H9 (cell line): Measurements from ENCODE around the gene LDLR. TPM values are rescaled to one million over a fixed set of nuclear protein-coding genes. Genes with fewer than 3 reads are reported as not detected.

Experiments used
- DNase-seq: peaks from one replicate; pipeline ENCODE4 v3.0.0-alpha.2; 2017
- H2AFZ ChIP-seq: one replicate; pipeline ENCODE4 v1.6.1; 2013; ENCODE audit warnings: mild to moderate bottlenecking, low read length, control low read depth, moderate library complexity
- H2AK5ac ChIP-seq: 2 replicates; pipeline ENCODE4 v1.6.1; 2013; ENCODE audit warnings: low read length, control low read depth, mixed read lengths; ENCODE audit not compliant: insufficient read length
- H2BK120ac ChIP-seq: one replicate; pipeline ENCODE4 v1.6.1; 2013; ENCODE audit warnings: low read depth, mild to moderate bottlenecking, low read length, control low read depth, inconsistent platforms; ENCODE audit not compliant: poor library complexity, severe bottlenecking
- H2BK12ac ChIP-seq: 2 replicates; pipeline ENCODE4 v1.6.1; 2013; ENCODE audit warnings: low read length, control low read depth, mixed read lengths, low read depth; ENCODE audit not compliant: insufficient read length
- H2BK15ac ChIP-seq: 2 replicates; pipeline ENCODE4 v1.6.1; 2013; ENCODE audit warnings: low read depth, low read length, control low read depth
- H2BK20ac ChIP-seq: one replicate; pipeline ENCODE4 v1.6.1; 2013; ENCODE audit warnings: low read depth, mild to moderate bottlenecking, low read length, control low read depth, inconsistent platforms; ENCODE audit not compliant: poor library complexity, severe bottlenecking
- H2BK5ac ChIP-seq: 2 replicates; pipeline ENCODE4 v1.6.1; 2013; ENCODE audit warnings: low read length, control low read depth, mixed read lengths; ENCODE audit not compliant: insufficient read length
- H3K14ac ChIP-seq: 2 replicates; pipeline ENCODE4 v1.6.1; 2013; ENCODE audit warnings: low read length, control low read depth; ENCODE audit not compliant: insufficient read depth
- H3K18ac ChIP-seq: 2 replicates; pipeline ENCODE4 v1.6.1; 2013; ENCODE audit warnings: low read depth, mild to moderate bottlenecking, mixed read lengths, low read length, control low read depth; ENCODE audit not compliant: insufficient read length
- H3K23ac ChIP-seq: 2 replicates; pipeline ENCODE4 v1.6.1; 2013; ENCODE audit warnings: low read length, control low read depth, mixed read lengths, low read depth; ENCODE audit not compliant: insufficient read length
- H3K23me2 ChIP-seq: 2 replicates; pipeline ENCODE4 v1.6.1; 2013; ENCODE audit warnings: low read depth, mild to moderate bottlenecking, mixed read lengths, low read length, control low read depth; ENCODE audit not compliant: insufficient read length, poor library complexity, severe bottlenecking
- H3K27ac ChIP-seq: 2 replicates; pipeline ENCODE4 v1.5.1; 2013; ENCODE audit warnings: low read length, control low read depth, mixed read lengths, low read depth; ENCODE audit not compliant: insufficient read length
- H3K27me3 ChIP-seq: 2 replicates; pipeline ENCODE4 v1.6.1; 2013; ENCODE audit warnings: low read length, control low read depth, inconsistent platforms; ENCODE audit not compliant: insufficient read depth
- H3K4ac ChIP-seq: 2 replicates; pipeline ENCODE4 v1.6.1; 2013; ENCODE audit warnings: low read depth, mild to moderate bottlenecking, control low read depth, inconsistent platforms, low read length, moderate library complexity
- H3K4me1 ChIP-seq: 2 replicates; pipeline ENCODE4 v1.6.1; 2013; ENCODE audit warnings: low read length, control low read depth, inconsistent platforms; ENCODE audit not compliant: insufficient read depth
- H3K4me2 ChIP-seq: 2 replicates; pipeline ENCODE4 v1.6.1; 2013; ENCODE audit warnings: low read length, control low read depth, mixed read lengths; ENCODE audit not compliant: insufficient read length, insufficient read depth
- H3K56ac ChIP-seq: 2 replicates; pipeline ENCODE4 v1.6.1; 2013; ENCODE audit warnings: low read depth, mild to moderate bottlenecking, mixed read lengths, low read length, control low read depth; ENCODE audit not compliant: insufficient read length
- H3K79me1 ChIP-seq: 2 replicates; pipeline ENCODE4 v1.6.1; 2013; ENCODE audit warnings: low read depth, mild to moderate bottlenecking, moderate library complexity, low read length, control low read depth, inconsistent platforms; ENCODE audit not compliant: insufficient read depth, poor library complexity, severe bottlenecking
- H3K79me2 ChIP-seq: 2 replicates; pipeline ENCODE4 v1.6.1; 2013; ENCODE audit warnings: low read length, control low read depth, inconsistent platforms; ENCODE audit not compliant: insufficient read depth
- H3K9ac ChIP-seq: 2 replicates; pipeline ENCODE4 v1.6.1; 2013; ENCODE audit warnings: low read length, control low read depth, mixed read lengths; ENCODE audit not compliant: insufficient read length; ENCODE audit errors: extremely low read depth
- H3K9me3 ChIP-seq: one replicate; pipeline ENCODE4 v1.6.1; 2013; ENCODE audit warnings: low read depth, low read length, inconsistent platforms; ENCODE audit not compliant: control insufficient read depth
- H3T11ph ChIP-seq: one replicate; pipeline ENCODE4 v1.6.1; 2013; ENCODE audit warnings: mild to moderate bottlenecking, low read length, control low read depth, inconsistent platforms
- H4K20me1 ChIP-seq: one replicate; pipeline ENCODE4 v1.6.1; 2013; ENCODE audit not compliant: control insufficient read depth, insufficient read length, insufficient read depth
- H4K5ac ChIP-seq: 2 replicates; pipeline ENCODE4 v1.6.1; 2013; ENCODE audit warnings: low read depth, mild to moderate bottlenecking, mixed read lengths, low read length, control low read depth; ENCODE audit not compliant: insufficient read length
- H4K8ac ChIP-seq: replicated peaks from 2 replicates; pipeline ENCODE4 v1.6.1; 2013; ENCODE audit warnings: low read length, control low read depth, mixed read lengths, low read depth; ENCODE audit not compliant: insufficient read length
- H4K91ac ChIP-seq: 2 replicates; pipeline ENCODE4 v1.6.1; 2013; ENCODE audit warnings: low read depth, mild to moderate bottlenecking, moderate library complexity, mixed read lengths, low read length, control low read depth; ENCODE audit not compliant: insufficient read length
- H3K27ac Mint-ChIP-seq, 3 experiments: 2 replicates in 2 of 3; 3 replicates in 1 of 3; pipeline ENCODE4 v1.8.0; 2020 to 2021; ENCODE audit warnings: mixed read lengths in 3 of 3, mild to moderate bottlenecking in 1 of 3, moderate library complexity in 1 of 3
- H3K27me3 Mint-ChIP-seq: 2 replicates; pipeline ENCODE4 v1.8.0; 2021; ENCODE audit warnings: low read depth, mild to moderate bottlenecking, moderate library complexity, mixed read lengths
- H3K36me3 Mint-ChIP-seq, 3 experiments: 2 replicates in 2 of 3; 3 replicates in 1 of 3; pipeline ENCODE4 v1.8.0; 2020 to 2021; ENCODE audit warnings: low read depth in 3 of 3, mixed read lengths in 3 of 3; ENCODE audit not compliant: insufficient read depth in 1 of 3
- H3K4me1 Mint-ChIP-seq, 2 experiments: 2 replicates each; pipeline ENCODE4 v1.8.0; 2020; ENCODE audit warnings: mixed read lengths in 2 of 2
- H3K4me3 Mint-ChIP-seq, 2 experiments: 2 replicates in 1 of 2; 3 replicates in 1 of 2; pipeline ENCODE4 v1.8.0; 2020 to 2021; ENCODE audit warnings: mild to moderate bottlenecking in 2 of 2, mixed read lengths in 2 of 2, moderate library complexity in 1 of 2
- H3K9me3 Mint-ChIP-seq, 2 experiments: 2 replicates in 1 of 2; 3 replicates in 1 of 2; pipeline ENCODE4 v1.8.0; 2020; ENCODE audit warnings: mild to moderate bottlenecking in 2 of 2, mixed read lengths in 2 of 2, moderate library complexity in 1 of 2
- CTCF ChIP-seq: fragments of 200-600 bp; sonication (generic); conservative IDR thresholded peaks from 3 replicates; pipeline ENCODE4 v1.8.0; 2021; ENCODE audit warnings: antibody characterized with exemption, mild to moderate bottlenecking
- WGBS: extraction: QIAGEN DNeasy Blood & Tissue Kit; methylation state at CpG from one replicate; pipeline ENCODE4 v1.1.7; 2013; ENCODE audit warnings: missing lambda C conversion rate, low lambda C conversion rate, mixed read lengths; ENCODE audit not compliant: insufficient read length; ENCODE audit errors: extremely low coverage; 5-methylcytosine and 5-hydroxymethylcytosine counted together
- total RNA-seq: library from RNA; stranded (reverse); gene quantifications from 2 replicates; pipeline ENCODE4 v1.2.1, GENCODE V29; 2021

LDLR gene
- total RNA-seq, 1 experiment from 2014 or later = 92.7 TPM

- peak; percentile 92 for DNase-seq
- Mint-ChIP-seq H3K27ac (no peak overlapping the region), H3K36me3 (peaks cover 14 to 27% (median 26%) of the 10 kb centered on the region in 3 experiments; a peak in 6 of 7 replicates), H3K27me3 (no peaks in the 10 kb centered on the region; the same call in 1 of the 2 replicates), H3K4me3 (no peak overlapping the region; a peak in 1 of 5 replicates), H3K4me1 (peaks cover 22 to 26% of the 10 kb centered on the region in 2 experiments), H3K9me3 (no peaks in the 10 kb centered on the region)
- H3K79me2 ChIP-seq = no peaks in the 10 kb centered on the region
- no peak overlapping the region for H3K23ac ChIP-seq
- H2BK120ac ChIP-seq = no peak overlapping the region
- no peaks in the 10 kb centered on the region for H3K27me3 ChIP-seq
- no peaks in the 10 kb centered on the region for H3K9me3 ChIP-seq
- H2AK5ac ChIP-seq = no peak overlapping the region
- no peak overlapping the region for H4K91ac ChIP-seq
- peak overlapping the region; percentile 63 for H3K27ac ChIP-seq
- no peak overlapping the region for H3T11ph ChIP-seq
- H2BK20ac ChIP-seq = no peak overlapping the region
- peak overlapping the region; percentile 43 for H3K4me2 ChIP-seq
- peak overlapping the region; percentile 12 for H2BK12ac ChIP-seq
- H3K4ac ChIP-seq = peak overlapping the region; percentile 27; the same call in 1 of the 2 replicates
- H3K14ac ChIP-seq = peak overlapping the region; percentile 45; the same call in 1 of the 2 replicates
- H3K9ac ChIP-seq = no peak overlapping the region
- no peaks in the 10 kb centered on the region for H4K20me1 ChIP-seq
- H3K56ac ChIP-seq = no peak overlapping the region
- no peak overlapping the region for H4K5ac ChIP-seq
- no peak for TF ChIP-seq CTCF
- no CpG with 5 or more reads among the region's 22 CpGs for WGBS
- H3K79me1 ChIP-seq = no peaks in the 10 kb centered on the region
- no peak overlapping the region for H2BK5ac ChIP-seq
- no peaks in the 10 kb centered on the region for H3K23me2 ChIP-seq
- no peak overlapping the region for H2BK15ac ChIP-seq
- H3K4me1 ChIP-seq = no peaks in the 10 kb centered on the region; the same call in 1 of the 2 replicates
- H3K18ac ChIP-seq = peak overlapping the region; percentile 59
- H2AFZ ChIP-seq = no peak overlapping the region
- H4K8ac ChIP-seq = no peak overlapping the region
These were observed 53.4 kb downstream of the LDLR start for GRCh38 chr19:11142528-11143171.
